SK-N-SH treated with all-trans-retinoic acid at 6 μM for 48 hours (cell line): ENCODE results near the gene SLC25A23.

Experiments
- BACH2 ChIP-seq: fragments of 250-450 bp; sonication (Bioruptor Pico); IDR thresholded peaks from 2 replicates; pipeline ENCODE4 v1.9.0; 2021; ENCODE audit warnings: mild to moderate bottlenecking, borderline replicate concordance
- CSDC2 ChIP-seq: fragments of 250-450 bp; sonication (Bioruptor Pico); IDR thresholded peaks from 2 replicates; pipeline ENCODE4 v1.5.0; 2020; ENCODE audit warnings: mild to moderate bottlenecking, moderate library complexity
- ESRRG ChIP-seq: fragments of 250-450 bp; sonication (Bioruptor Pico); IDR thresholded peaks from 2 replicates; pipeline ENCODE4 v1.6.1; 2021; ENCODE audit warnings: mild to moderate bottlenecking
- ISL1 ChIP-seq: fragments of 250-450 bp; sonication (Bioruptor Pico); IDR thresholded peaks from 2 replicates; pipeline ENCODE4 v2.1.2; 2022; ENCODE audit warnings: mild to moderate bottlenecking, moderate library complexity
- PATZ1 ChIP-seq: fragments of 250-450 bp; sonication (Bioruptor Pico); IDR thresholded peaks from 2 replicates; pipeline ENCODE4 v1.8.0; 2020; ENCODE audit warnings: mild to moderate bottlenecking, moderate library complexity, borderline replicate concordance
- TSHZ2 ChIP-seq: fragments of 250-450 bp; sonication (Bioruptor Pico); IDR thresholded peaks from 2 replicates; pipeline ENCODE4 v1.5.0; 2020; ENCODE audit warnings: mild to moderate bottlenecking, moderate library complexity
- ZNF70 ChIP-seq: fragments of 450-650 bp; formaldehyde crosslinking; IDR thresholded peaks from 2 replicates; pipeline ENCODE4 v1.5.0; 2020; ENCODE audit warnings: mild to moderate bottlenecking, moderate library complexity
- TF ChIP-seq, protein P1 (sequence below): fragments of 250-450 bp; sonication (Bioruptor Pico); IDR thresholded peaks from 2 replicates; pipeline ENCODE4 v1.5.1; 2020; ENCODE audit warnings: low read depth, mild to moderate bottlenecking, moderate library complexity

DNA sequence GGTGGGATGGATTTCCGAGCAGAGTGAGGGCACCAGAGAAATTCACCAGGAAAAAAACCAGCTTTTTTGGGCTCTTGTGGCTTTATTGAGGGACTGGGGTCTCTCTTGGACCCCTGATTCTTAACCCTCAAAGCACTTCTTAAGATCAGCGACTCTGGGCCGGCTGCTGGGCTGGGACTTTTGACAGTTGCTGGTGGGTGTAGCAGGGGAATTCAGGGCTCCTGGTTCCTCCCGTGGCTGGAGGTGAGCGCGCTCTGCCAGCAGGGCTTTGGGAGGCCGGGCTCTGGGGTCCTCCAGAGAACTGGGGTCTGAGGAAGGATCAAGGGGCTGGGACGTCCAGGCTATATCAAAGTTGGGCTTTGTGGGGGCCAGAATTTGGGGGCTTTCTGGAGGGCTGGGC is 7.8 kb upstream of the SLC25A23 start:
- TF ChIP-seq PATZ1 (CRISPR knock-in tag) = no peak
- no peak for TF ChIP-seq CSDC2 (CRISPR knock-in tag)
- TF ChIP-seq ZNF70 (CRISPR knock-in tag) = no peak
- TF ChIP-seq BACH2 (CRISPR knock-in tag) = no peak
- TF ChIP-seq, protein P1, sequence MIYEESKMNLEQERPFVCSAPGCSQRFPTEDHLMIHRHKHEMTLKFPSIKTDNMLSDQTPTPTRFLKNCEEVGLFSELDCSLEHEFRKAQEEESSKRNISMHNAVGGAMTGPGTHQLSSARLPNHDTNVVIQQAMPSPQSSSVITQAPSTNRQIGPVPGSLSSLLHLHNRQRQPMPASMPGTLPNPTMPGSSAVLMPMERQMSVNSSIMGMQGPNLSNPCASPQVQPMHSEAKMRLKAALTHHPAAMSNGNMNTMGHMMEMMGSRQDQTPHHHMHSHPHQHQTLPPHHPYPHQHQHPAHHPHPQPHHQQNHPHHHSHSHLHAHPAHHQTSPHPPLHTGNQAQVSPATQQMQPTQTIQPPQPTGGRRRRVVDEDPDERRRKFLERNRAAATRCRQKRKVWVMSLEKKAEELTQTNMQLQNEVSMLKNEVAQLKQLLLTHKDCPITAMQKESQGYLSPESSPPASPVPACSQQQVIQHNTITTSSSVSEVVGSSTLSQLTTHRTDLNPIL (CRISPR knock-in tag) = no peak
- TF ChIP-seq ESRRG (CRISPR knock-in tag) = no peak
- no peak for TF ChIP-seq ISL1 (CRISPR knock-in tag)
- no peak for TF ChIP-seq TSHZ2
